Neural cell (in vitro differentiated cells): ENCODE measurements around the gene PHKG1. TPM values are rescaled to one million over a fixed set of nuclear protein-coding genes. Genes with fewer than 3 reads are reported as not detected.
"Not testable (repeated sequence)": the region's sequence is repeated elsewhere in the genome, so short reads cannot be mapped to it uniquely, and the experiment has no call there.

Experiments used
- H2AFZ ChIP-seq: fragments of 200-600, 300-800 bp; sonication (generic), shearing (Covaris generic); 2 replicates; pipeline ENCODE4 v1.6.0; 2014; ENCODE audit warnings: low read depth, mild to moderate bottlenecking, antibody characterized with exemption, low read length, moderate library complexity
- H3F3A ChIP-seq: fragments of 200-600 bp; shearing (Covaris generic); 2 replicates; pipeline ENCODE4 v1.6.1; 2016; ENCODE audit warnings: mild to moderate bottlenecking, moderate library complexity, mixed read lengths, antibody characterized with exemption, low read length; ENCODE audit not compliant: insufficient read depth, poor library complexity, severe bottlenecking
- H3K27ac ChIP-seq: fragments of 200-600, 300-800 bp; sonication (generic), shearing (Covaris generic); 2 replicates; pipeline ENCODE4 v1.5.1; 2014; ENCODE audit warnings: mild to moderate bottlenecking, low read length, moderate library complexity
- H3K27me3 ChIP-seq: fragments of 300-800, 200-600 bp; sonication (generic), shearing (Covaris generic); 2 replicates; pipeline ENCODE4 v1.6.0; 2014; ENCODE audit warnings: mild to moderate bottlenecking, low read depth, low read length, moderate library complexity; ENCODE audit not compliant: insufficient read depth
- H3K36me3 ChIP-seq: fragments of 300-800, 200-600 bp; sonication (generic), shearing (Covaris generic); 2 replicates; pipeline ENCODE4 v1.5.1; 2014; ENCODE audit warnings: mild to moderate bottlenecking, antibody characterized with exemption, low read length, moderate library complexity; ENCODE audit not compliant: insufficient read depth
- H3K4me2 ChIP-seq: fragments of 300-800, 200-600 bp; sonication (generic), shearing (Covaris generic); 2 replicates; pipeline ENCODE4 v1.6.0; 2014; ENCODE audit warnings: mild to moderate bottlenecking, low read length
- H3K4me3 ChIP-seq: fragments of 300-800, 200-600 bp; sonication (generic), shearing (Covaris generic); 2 replicates; pipeline ENCODE4 v1.5.1; 2014; ENCODE audit warnings: mild to moderate bottlenecking, low read length, moderate library complexity
- H3K79me2 ChIP-seq: fragments of 200-600 bp; shearing (Covaris generic); replicated peaks from 2 replicates; pipeline ENCODE4 v1.6.0; 2014; ENCODE audit warnings: mild to moderate bottlenecking, low read length, moderate library complexity; ENCODE audit not compliant: insufficient read depth
- H3K9ac ChIP-seq: fragments of 300-800, 200-600 bp; sonication (generic), shearing (Covaris generic); 2 replicates; pipeline ENCODE4 v1.6.1; 2016; ENCODE audit warnings: mild to moderate bottlenecking, low read length, mixed read lengths
- H3K9me2 ChIP-seq: fragments of 200-600 bp; shearing (Covaris generic); 2 replicates; pipeline ENCODE4 v1.6.1; 2016; ENCODE audit warnings: mild to moderate bottlenecking, low read length, mixed read lengths; ENCODE audit not compliant: insufficient read depth
- H3K9me3 ChIP-seq: fragments of 200-600, 300-800 bp; sonication (generic), shearing (Covaris generic); 2 replicates; pipeline ENCODE4 v1.6.1; 2016; ENCODE audit warnings: mild to moderate bottlenecking, mixed run types, low read length, moderate library complexity, mixed read lengths
- H4K20me1 ChIP-seq: fragments of 200-600 bp; shearing (Covaris generic); 2 replicates; pipeline ENCODE4 v1.6.1; 2016; ENCODE audit warnings: mild to moderate bottlenecking, mixed run types; ENCODE audit not compliant: insufficient read depth
- CTCF ChIP-seq: fragments of 450-650 bp; IDR thresholded peaks from 2 replicates; pipeline ENCODE4 v1.5.1; 2014; ENCODE audit warnings: antibody characterized with exemption, mild to moderate bottlenecking, moderate library complexity; ENCODE audit not compliant: poor library complexity, severe bottlenecking
- EP300 ChIP-seq: fragments of 450-650 bp; conservative IDR thresholded peaks from 2 replicates; pipeline ENCODE4 v1.6.1; 2014; ENCODE audit warnings: antibody characterized with exemption, mild to moderate bottlenecking, moderate library complexity; ENCODE audit not compliant: poor library complexity, severe bottlenecking
- EZH2 ChIP-seq: fragments of 200-600, 300-800 bp; shearing (Covaris generic), sonication (generic); IDR thresholded peaks from 2 replicates; pipeline ENCODE4 v1.6.1; 2014; ENCODE audit warnings: antibody characterized with exemption, low read length, borderline replicate concordance, mild to moderate bottlenecking; ENCODE audit not compliant: insufficient read depth, poor library complexity, severe bottlenecking
- MXI1 ChIP-seq: fragments of 450-650 bp; conservative IDR thresholded peaks from 2 replicates; pipeline ENCODE4 v1.6.1; 2014; ENCODE audit warnings: antibody characterized with exemption, mild to moderate bottlenecking; ENCODE audit not compliant: poor library complexity, severe bottlenecking
- POLR2AphosphoS5 ChIP-seq: IDR thresholded peaks from 2 replicates; pipeline ENCODE4 v1.6.1; 2012
- RAD21 ChIP-seq: fragments of 450-650 bp; conservative IDR thresholded peaks from 2 replicates; pipeline ENCODE4 v1.6.1; 2014; ENCODE audit warnings: antibody characterized with exemption, mild to moderate bottlenecking, moderate library complexity
- REST ChIP-seq: IDR thresholded peaks from 2 replicates; pipeline ENCODE4 v1.6.1; 2012; ENCODE audit warnings: borderline replicate concordance
- TAF1 ChIP-seq: IDR thresholded peaks from 2 replicates; pipeline ENCODE4 v1.6.1; 2012; ENCODE audit warnings: low read depth
- polyA plus RNA-seq: library from polyadenylated mRNA; depleted of rRNA; stranded (reverse); fragments of >200 nt; gene quantifications from 2 replicates; pipeline ENCODE4 v1.2.3, GENCODE V29; 2014

Gene PHKG1
- polyA plus RNA-seq, 1 donor from 2014 or later = 2.6 TPM

- peaks cover 16% of the 10 kb centered on the region for H3K79me2 ChIP-seq
- not testable (repeated sequence) for H3K9ac ChIP-seq, H3K9me2 ChIP-seq, H3K36me3 ChIP-seq, H2AFZ ChIP-seq, H3K27me3 ChIP-seq, H3K4me3 ChIP-seq, H3K27ac ChIP-seq, H3F3A ChIP-seq, H4K20me1 ChIP-seq, H3K9me3 ChIP-seq, H3K4me2 ChIP-seq
Measured at GRCh38 chr7:56047446-56048116, 45.2 kb downstream of the PHKG1 start.

GRCh38 chr7:56046721-56047445 is 45.9 kb downstream of the PHKG1 start:
- TF ChIP-seq MXI1 = no peak
- Histone ChIP-seq H4K20me1 (no peaks in the 10 kb centered on the region), H3F3A (peaks cover 3% of the 10 kb centered on the region), H3K9me2 (no peaks in the 10 kb centered on the region), H3K36me3 (no peaks in the 10 kb centered on the region), H3K79me2 (peaks cover 10% of the 10 kb centered on the region), H3K27me3 (no peaks in the 10 kb centered on the region), H3K9me3 (no peaks in the 10 kb centered on the region), H3K27ac (no peak overlapping the region), H3K4me3 (no peak overlapping the region), H3K9ac (no peak overlapping the region), H3K4me2 (no peak overlapping the region), H2AFZ (no peak overlapping the region)

GRCh38 chr7:56045758-56046157 is 47.0 kb downstream of the PHKG1 start:
- not testable (repeated sequence) for H3K9me3 ChIP-seq, H3F3A ChIP-seq, H3K79me2 ChIP-seq, H4K20me1 ChIP-seq, H3K27ac ChIP-seq, H3K9me2 ChIP-seq, H3K4me3 ChIP-seq, H3K9ac ChIP-seq, H3K36me3 ChIP-seq, H3K27me3 ChIP-seq, H3K4me2 ChIP-seq, H2AFZ ChIP-seq

GRCh38 chr7:56040730-56041129 is 52.0 kb downstream of the PHKG1 start:
- Histone ChIP-seq H3K27me3 (no peaks in the 10 kb centered on the region), H3K4me3 (no peak overlapping the region), H3K27ac (no peak overlapping the region), H3K4me2 (no peak overlapping the region), H3K9me3 (no peaks in the 10 kb centered on the region), H3K9ac (no peak overlapping the region), H3K9me2 (no peaks in the 10 kb centered on the region), H3K36me3 (no peaks in the 10 kb centered on the region), H3F3A (no peaks in the 10 kb centered on the region), H3K79me2 (no peaks in the 10 kb centered on the region), H4K20me1 (no peaks in the 10 kb centered on the region), H2AFZ (no peak overlapping the region)
- TF ChIP-seq EZH2 (no peak), EP300 (no peak), CTCF (no peak), MXI1 (no peak), POLR2AphosphoS5 (no peak), RAD21 (no peak), REST (no peak), TAF1 (no peak)
